GM18507 (cell line): ENCODE measurements around the gene OSBP2.
A peak's percentile ranks its signal among the peaks of the same experiment; 100 is the strongest.

Source experiments
- DNase-seq: peaks from one replicate; pipeline ENCODE4 v3.0.0; 2011; ENCODE audit warnings: low read depth; ENCODE audit not compliant: insufficient read length; ENCODE audit errors: extremely low spot score
- FAIRE-seq: peaks from 2 replicates; lab custom pipeline; 2011; peaks lifted over from hg19 to GRCh38; lab: Jason Lieb, UNC

Gene OSBP2

GRCh38 chr22:30694640-30695350, at the start of gene OSBP2:
Gene OSBP2 (plus strand): TSS chr22:30694874. CDS start chr22:30694910, 36 bp downstream.
- DNase-seq: no peak
- no peak for FAIRE-seq

GRCh38 chr22:30646518-30647160, 48.0 kb upstream of the OSBP2 start:
- FAIRE-seq (no peak), DNase-seq (no peak)

- DNase-seq: no peak
- FAIRE-seq: no peak
These were observed 47.1 kb upstream of the OSBP2 start for GRCh38 chr22:30647536-30647935.

- no peak for FAIRE-seq
- DNase-seq: no peak
These were observed 45.8 kb upstream of the OSBP2 start for GRCh38 chr22:30648825-30649224.

- no peak for FAIRE-seq
- DNase-seq: no peak
These were observed 45.2 kb upstream of the OSBP2 start for GRCh38 chr22:30649430-30650007.

GRCh38 chr22:30650508-30651116, 44.1 kb upstream of the OSBP2 start:
- DNase-seq: no peak
- no peak for FAIRE-seq

GRCh38 chr22:30652852-30653251, 41.8 kb upstream of the OSBP2 start:
- no peak for FAIRE-seq

GRCh38 chr22:30654361-30654760, 40.3 kb upstream of the OSBP2 start:
- DNase-seq: no peak
- no peak for FAIRE-seq

More at GRCh38 chr22:30652852-30653251, 41.8 kb upstream of the OSBP2 start:
- no peak for DNase-seq

GRCh38 chr22:30655532-30655931, 39.1 kb upstream of the OSBP2 start:
- FAIRE-seq (no peak), DNase-seq (no peak)

- DNase-seq: no peak
- FAIRE-seq: no peak
These were observed 32.6 kb upstream of the OSBP2 start for GRCh38 chr22:30662040-30662439.

- DNase-seq: no peak
- FAIRE-seq: no peak
These were observed 29.9 kb upstream of the OSBP2 start for GRCh38 chr22:30664798-30665197.

GRCh38 chr22:30665266-30665665, 29.4 kb upstream of the OSBP2 start:
- FAIRE-seq: no peak
- DNase-seq: no peak

GRCh38 chr22:30665786-30666185, 28.9 kb upstream of the OSBP2 start:
- no peak for DNase-seq

GRCh38 chr22:30667107-30667493, 27.6 kb upstream of the OSBP2 start:
- FAIRE-seq: no peak

More at GRCh38 chr22:30665786-30666185, 28.9 kb upstream of the OSBP2 start:
- FAIRE-seq: no peak

GRCh38 chr22:30667494-30668385, 26.9 kb upstream of the OSBP2 start, which contains the start of gene DUSP18:
Gene DUSP18 (minus strand): TSS chr22:30667875. CDS start chr22:30664003, 3,872 bp downstream.
- peak; percentile 96 for FAIRE-seq
- DNase-seq: peak; percentile 98

More at GRCh38 chr22:30667107-30667493, 27.6 kb upstream of the OSBP2 start:
- no peak for DNase-seq

GRCh38 chr22:30668386-30668710, 26.3 kb upstream of the OSBP2 start:
- no peak for FAIRE-seq
- DNase-seq: no peak

- FAIRE-seq (no peak), DNase-seq (no peak)
These were observed 23.6 kb upstream of the OSBP2 start for GRCh38 chr22:30671071-30671470.

GRCh38 chr22:30673136-30673535, 21.5 kb upstream of the OSBP2 start:
- DNase-seq (no peak), FAIRE-seq (no peak)

- DNase-seq: no peak
- FAIRE-seq: no peak
These were observed 20.2 kb upstream of the OSBP2 start for GRCh38 chr22:30674482-30674881.
